GF-D8 (cell line): ENCODE results near the gene TAF10.

Experiments
- DNase-seq: peaks from one replicate; lab custom pipeline; 2025; lab: John Stamatoyannopoulos, UW

The TAF10 gene

DNA sequence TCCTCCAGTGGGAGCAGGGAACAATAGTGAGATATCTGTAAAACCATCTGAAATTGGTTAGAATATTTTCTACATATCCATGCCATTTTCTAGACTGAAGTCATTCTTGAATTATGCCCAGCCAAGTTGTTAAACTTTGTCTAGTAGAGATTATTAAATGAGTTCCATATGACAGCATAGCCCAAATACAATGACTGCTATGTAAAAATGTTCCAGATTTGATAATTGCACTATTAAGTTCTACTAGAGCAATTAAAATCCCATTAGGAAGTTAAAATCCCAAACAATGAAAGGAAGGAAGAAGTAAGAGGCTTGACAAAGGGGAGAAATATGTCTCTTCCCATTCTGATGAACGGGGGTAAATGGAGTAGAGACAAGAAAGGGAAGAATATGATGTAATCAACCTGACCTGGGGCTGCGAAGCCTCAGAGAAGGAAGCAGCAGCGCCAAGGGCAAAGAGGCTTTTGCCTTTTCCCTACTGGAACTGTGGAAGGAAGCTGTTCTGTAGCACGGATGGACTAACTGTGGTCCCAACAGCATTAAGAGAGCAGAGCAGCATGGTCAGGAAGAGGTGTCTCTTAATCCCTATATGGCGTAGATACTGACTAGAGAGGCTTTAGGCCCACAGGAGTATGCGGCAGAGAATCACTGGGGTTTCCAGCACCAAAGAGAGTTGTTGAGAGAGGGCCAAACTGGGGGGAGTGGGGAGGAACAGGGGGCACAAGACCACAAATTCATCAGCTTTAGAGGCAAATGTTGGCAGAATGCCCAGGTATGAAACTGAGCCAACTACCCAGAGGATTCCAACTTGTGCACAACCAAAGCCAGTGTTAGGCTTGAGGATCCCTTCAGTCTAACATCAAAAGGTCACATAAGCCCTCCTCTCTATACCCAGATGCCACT lies 35.3 kb downstream of the TAF10 start:
- no peak for DNase-seq

GRCh38 chr11:6574816-6575715 lies 37.0 kb downstream of the TAF10 start:
- no peak for DNase-seq

DNA sequence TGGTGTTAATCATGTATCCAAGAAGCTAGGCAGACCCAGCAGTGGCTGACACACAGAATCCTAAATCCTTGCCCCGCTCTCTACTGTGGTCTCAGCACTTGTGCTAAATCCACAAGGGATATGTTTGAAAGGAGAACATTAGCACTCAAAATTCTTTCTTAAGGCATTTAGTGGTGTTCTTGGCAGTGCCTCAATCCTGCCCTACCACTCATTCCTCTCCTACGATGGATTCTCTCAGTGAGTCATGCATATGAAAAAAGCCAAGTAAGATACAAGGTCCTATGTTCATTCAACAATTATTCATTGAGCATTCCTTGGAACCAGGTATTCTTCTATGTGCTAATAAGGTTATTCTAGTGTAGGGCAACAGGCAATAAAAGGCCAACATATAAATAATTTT lies 39.8 kb downstream of the TAF10 start:
- no peak for DNase-seq

DNA sequence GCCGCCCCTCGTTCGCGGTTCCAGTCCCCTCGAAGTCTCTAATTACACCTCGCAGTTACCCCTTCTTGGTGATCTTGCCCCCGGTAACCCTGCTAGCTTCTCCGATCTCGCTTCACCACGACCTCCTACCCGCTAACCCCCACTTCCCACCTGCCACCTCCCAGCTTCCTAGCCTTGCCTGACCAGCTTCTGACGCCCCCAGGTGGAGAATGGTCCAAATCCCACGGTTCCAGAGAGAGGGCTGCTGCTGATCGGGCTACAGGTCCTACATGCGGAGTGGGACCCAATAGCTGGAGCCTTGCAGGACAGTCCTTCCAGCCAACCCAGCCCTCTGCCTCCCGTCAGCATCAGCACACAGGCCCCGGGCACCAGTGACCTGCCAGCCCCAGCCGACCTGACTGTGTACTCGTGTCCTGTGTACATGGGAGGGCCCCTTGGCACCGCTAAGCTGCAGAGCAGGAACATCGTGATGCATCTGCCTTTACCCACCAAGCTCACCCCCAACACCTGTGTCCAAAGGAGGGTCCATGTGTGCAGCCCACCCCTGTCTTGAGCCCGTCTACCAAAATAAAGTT lies 40.5 kb downstream of the TAF10 start:
- DNase-seq = no peak

DNA sequence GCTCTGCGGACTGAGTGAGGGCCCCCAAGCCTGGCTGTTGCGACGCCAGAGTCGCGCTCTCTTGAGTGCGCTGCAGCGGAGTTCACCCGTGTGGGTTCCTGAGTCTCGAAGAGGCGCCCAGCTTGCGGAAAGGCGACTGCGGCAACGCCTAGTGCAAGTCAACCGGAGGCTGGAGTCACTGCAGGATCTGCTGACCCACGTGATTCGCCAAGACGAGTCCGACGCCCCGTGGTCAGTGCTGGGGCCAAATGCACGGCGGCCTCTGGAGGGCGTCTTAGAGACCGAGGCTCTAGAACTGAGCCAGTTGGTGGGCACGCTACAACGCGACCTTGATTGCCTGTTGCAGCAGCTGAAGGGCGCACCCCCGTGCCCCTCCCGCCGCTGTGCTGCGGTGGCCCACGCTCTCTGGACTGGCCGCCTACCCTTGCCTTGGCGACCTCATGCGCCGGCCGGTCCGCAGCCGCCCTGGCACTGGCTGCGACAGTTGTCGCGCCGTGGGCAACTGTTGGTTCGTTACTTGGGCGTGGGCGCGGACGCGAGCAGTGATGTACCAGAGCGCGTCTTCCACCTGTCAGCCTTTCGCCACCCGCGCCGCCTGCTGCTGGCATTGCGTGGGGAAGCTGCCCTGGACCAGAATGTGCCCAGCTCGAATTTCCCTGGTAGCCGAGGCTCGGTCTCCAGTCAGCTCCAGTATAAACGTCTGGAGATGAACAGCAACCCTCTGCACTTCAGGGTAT lies 41.2 kb downstream of the TAF10 start:
- DNase-seq = no peak

DNA sequence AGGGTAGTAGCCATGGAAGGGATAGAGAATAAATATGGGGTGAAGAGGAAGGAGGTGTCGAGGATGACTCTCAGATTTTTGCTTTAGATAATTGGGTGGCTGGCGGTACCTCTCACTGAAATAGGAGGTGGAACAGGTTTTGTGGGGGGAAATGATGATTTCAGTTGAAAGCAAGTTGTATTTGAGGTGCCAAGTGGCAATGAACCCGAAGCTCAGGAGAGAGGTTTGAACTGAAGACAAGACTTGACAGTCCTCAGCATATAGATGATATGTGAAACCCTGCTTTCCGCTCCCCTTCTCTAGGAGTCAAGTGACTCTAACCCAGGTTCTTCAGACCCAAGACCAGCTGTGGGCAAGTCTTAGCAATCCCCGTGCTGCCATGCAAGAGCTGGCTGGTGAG lies 42.3 kb downstream of the TAF10 start:
- DNase-seq = no peak

DNA sequence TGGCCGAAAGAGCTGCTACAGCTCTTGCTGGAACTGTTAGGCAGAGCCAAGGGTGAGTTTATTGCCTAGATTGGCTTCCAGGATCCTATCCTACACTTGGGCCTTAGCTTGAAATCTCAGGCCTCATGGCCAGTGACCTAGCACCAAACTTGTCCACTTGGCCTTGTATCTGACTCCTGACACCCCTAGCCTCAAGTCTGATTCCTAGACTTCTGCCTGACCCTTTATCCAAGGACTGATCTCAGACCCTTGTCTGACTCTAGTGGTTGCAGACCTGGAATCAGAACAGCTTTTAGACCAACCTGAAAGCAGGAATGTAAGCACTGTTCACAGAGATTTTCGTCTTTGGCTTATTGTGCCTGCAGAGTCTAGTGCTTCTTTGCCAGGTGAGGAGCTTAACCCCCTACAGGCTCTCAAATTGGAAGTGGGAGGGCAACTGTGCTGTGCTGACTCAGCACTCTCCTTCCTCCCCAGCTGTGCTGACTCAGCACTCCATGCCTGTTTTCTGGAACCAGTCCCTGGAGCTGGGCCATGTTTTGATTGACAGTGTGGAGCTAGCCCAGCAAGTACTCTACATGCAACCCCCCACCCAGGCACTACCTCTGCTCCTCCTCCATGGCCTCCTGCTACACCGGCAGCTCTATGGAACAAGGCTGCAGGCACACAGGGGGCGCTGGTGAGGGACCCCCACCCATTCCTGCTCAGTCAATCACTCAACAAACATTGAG lies 43.7 kb downstream of the TAF10 start:
- no peak for DNase-seq

DNA sequence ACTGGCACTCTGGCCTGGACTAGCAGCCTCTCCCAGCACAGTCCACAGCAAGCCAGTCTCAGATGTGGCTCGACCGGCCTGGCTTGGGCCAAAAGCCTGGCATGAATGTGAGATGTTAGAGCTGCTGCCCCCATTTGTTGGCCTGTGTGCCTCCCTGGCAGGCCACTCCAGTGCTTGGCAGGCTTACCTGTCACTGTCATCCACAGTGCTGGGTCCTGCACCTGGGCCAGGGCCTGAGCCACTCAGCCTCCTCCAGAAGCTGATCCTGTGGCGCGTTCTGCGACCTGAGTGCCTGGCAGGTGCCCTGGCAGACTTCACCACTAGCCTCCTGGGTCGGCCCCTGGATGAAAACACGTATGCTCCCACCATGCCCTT lies 44.7 kb downstream of the TAF10 start:
- DNase-seq = no peak

DNA sequence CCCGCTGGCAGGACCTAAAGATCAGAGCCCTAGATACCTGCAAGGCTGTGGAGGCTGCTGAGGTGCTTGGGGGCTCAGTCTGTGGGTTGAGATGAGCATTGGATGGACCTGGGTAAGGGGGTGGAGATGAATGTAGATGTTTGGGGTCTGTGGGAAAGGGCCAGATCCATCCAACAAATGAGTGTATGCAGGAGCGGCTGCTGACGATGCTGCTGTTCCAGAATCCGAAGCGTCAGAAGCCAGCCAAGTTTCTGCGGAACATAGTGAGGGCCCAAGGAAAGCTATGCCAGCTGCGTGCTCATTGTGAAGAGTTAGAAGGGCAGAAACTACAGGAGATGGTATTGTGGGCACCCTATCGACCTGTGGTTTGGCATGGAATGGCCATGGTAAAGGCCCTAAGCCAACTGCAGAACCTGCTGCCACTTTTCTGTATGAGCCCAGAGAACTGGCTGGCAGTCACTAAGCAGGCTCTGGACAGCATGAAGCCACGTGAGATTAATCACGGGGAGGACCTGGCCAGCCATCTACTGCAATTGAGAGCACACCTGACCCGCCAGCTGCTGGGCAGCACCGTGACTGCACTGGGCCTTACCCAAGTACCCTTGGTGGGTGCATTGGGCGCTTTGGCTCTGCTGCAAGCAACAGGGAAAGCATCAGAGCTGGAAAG lies 45.2 kb downstream of the TAF10 start:
- DNase-seq = no peak

- DNase-seq = no peak
Measured at GRCh38 chr11:6565988-6566703, 45.9 kb downstream of the TAF10 start.

DNA sequence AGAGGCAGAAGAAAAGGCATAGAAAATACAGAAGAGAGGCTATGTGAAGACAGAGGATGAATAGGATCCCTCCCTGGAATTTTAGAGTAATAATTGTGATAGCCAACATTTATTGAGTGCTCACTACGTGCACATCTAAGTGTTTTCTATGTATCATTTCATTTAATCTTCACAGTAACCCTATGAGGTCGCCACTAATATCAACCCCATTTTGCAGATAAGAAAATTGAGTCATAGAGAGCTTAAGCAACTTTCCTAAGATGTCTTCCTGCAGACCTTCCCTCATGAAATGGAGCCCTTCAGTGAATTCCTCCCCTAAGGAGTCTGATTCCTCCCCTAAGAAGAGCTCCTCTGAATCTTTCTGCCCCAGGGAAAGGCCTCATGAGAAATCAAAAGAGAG lies 46.7 kb downstream of the TAF10 start:
- DNase-seq = no peak

DNA sequence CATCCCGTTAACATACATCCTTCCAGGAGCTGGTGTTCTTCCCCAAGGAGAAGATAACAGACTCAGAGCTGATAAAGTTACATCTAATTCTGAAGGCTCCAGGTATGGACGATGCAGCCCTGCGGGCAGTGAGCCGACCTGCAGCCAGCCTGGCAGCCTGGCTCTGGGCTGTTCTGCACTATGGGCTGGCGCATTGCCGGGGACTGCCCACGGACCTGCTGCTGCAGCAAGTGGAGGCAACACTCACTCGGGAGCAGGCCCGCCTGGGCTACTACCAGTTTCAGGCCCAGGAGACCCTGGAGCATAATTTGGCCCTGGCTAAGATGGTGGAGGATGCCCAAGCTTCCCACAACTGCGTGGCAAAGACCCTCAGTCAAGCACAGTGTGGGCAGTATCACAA lies 48.3 kb downstream of the TAF10 start:
- DNase-seq = no peak

GRCh38 chr11:6563121-6563619 lies 48.8 kb downstream of the TAF10 start:
- DNase-seq = no peak

DNA sequence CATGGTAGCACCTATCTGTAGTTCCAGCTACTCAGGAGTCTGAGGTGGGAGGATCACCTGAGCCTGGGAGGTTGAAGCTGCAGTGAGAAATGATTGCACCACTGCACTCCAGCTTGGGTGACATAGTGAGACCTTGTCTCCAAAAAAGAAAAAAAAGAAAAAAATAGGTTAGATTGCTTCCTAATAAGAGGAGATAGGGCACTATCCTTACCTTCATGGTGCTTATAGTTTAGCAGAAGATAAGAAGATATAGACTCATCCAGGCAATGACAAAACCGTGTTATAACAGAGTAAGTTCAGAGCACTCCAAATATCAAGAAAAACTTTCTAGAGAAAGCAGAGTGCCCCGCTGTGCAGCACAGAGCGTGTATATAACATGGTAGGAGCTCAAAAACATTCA lies 50.7 kb downstream of the TAF10 start:
- DNase-seq = no peak
